ENCODE measurements around the gene CCL1. TPM values are rescaled to one million over a fixed set of nuclear protein-coding genes. Genes with fewer than 3 reads are reported as not detected.

The CCL1 gene
- total RNA-seq, 6 experiments from 2014 or later: not detected

DNA sequence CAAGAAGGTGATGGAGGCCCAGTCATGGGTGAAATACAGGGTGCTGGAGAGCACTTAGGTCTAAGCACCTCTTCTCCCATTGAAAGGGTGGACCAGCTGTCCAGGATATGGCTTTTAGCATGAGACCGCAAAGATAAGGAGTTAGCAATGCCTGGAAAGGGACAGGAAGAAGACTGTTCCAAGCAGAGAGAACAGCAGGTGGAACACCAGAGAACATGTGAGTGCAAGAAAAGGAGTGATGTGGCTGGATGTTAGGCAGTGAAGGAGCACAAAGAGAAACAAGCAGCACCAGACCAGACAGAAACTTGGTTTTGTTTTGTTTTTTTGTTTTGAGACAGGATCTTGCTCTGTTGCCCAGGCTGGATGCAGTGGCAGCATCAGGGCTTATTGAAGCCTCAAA lies 45.4 kb upstream of the CCL1 start:
- H3K27me3 ChIP-seq: no peaks in the 10 kb centered on the region
- no peak for DNase-seq
- no peak for ATAC-seq
- TF ChIP-seq, protein P1, sequence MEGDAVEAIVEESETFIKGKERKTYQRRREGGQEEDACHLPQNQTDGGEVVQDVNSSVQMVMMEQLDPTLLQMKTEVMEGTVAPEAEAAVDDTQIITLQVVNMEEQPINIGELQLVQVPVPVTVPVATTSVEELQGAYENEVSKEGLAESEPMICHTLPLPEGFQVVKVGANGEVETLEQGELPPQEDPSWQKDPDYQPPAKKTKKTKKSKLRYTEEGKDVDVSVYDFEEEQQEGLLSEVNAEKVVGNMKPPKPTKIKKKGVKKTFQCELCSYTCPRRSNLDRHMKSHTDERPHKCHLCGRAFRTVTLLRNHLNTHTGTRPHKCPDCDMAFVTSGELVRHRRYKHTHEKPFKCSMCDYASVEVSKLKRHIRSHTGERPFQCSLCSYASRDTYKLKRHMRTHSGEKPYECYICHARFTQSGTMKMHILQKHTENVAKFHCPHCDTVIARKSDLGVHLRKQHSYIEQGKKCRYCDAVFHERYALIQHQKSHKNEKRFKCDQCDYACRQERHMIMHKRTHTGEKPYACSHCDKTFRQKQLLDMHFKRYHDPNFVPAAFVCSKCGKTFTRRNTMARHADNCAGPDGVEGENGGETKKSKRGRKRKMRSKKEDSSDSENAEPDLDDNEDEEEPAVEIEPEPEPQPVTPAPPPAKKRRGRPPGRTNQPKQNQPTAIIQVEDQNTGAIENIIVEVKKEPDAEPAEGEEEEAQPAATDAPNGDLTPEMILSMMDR (IDR thresholded peaks at IDR 0.05): no peak
- TF ChIP-seq POLR2A (IDR thresholded peaks at IDR 0.05): no peak
- H3K4me3 ChIP-seq: no peak overlapping the region
- H3K4me1 ChIP-seq: no peaks in the 10 kb centered on the region
- H3K36me3 ChIP-seq: no peaks in the 10 kb centered on the region
- no peaks in the 10 kb centered on the region for H3K9me3 ChIP-seq
- 40% methylated on average over 1 of the region's 1 CpG for WGBS (ENCODE audit: insufficient coverage, low coverage, low lambda C conversion rate, missing lambda C conversion rate)
- intact Hi-C loops (cut with DNase I): no loop called here
- H3K27ac ChIP-seq: no peak overlapping the region

DNA sequence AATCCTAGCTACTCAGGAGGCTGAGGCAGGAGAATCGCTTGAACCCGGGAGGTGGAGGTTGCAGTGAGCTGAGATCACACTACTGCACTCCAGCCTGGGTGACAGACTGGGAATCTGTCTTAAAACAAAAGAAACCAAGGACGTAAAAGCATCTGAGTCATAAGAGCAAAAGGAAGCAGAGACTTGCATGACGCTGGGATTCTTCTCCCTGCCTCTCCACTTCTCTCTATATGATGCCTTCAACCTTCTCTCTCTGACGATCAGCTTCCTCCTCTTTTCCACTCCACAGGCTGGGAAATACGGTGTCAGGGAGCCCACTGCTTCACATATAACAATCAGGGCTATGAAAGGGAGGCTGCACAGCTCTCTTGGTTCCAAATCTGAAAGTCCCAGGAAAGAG lies 43.2 kb upstream of the CCL1 start:
- H3K4me3 ChIP-seq: no peak overlapping the region
- ATAC-seq (no peak), DNase-seq (no peak)
- no peaks in the 10 kb centered on the region for H3K4me1 ChIP-seq
- TF ChIP-seq POLR2A (IDR thresholded peaks at IDR 0.05): no peak
- TF ChIP-seq, protein P1 (IDR thresholded peaks at IDR 0.05): no peak
- intact Hi-C loops (cut with DNase I): no loop called here
- H3K27ac ChIP-seq: no peak overlapping the region
- 57% methylated on average over 4 of the region's 6 CpGs for WGBS (ENCODE audit: insufficient coverage, low coverage, low lambda C conversion rate, missing lambda C conversion rate)
- H3K27me3 ChIP-seq: no peaks in the 10 kb centered on the region
- no peaks in the 10 kb centered on the region for H3K36me3 ChIP-seq
- no peaks in the 10 kb centered on the region for H3K9me3 ChIP-seq

DNA sequence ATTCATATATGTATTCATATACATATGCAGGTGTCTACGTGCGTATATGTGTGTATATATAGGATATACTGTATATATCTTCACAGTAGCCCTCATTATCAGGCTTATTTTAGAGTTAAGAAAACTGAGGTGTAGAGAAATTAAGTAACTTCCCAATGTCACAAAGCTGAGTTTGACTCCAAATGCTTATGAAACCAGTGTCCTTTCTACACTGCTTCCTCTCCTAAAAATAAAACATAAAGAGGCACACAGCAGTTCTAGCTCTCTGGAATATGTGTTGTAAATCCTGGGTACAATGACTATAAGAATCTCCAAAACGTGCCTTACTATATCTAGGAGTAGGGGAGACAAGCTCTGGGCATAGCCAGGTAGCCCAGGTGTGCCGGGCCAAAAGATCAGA lies 40.0 kb upstream of the CCL1 start:
- Histone ChIP-seq H3K4me3 (no peak overlapping the region), H3K27ac (no peak overlapping the region), H3K9me3 (no peaks in the 10 kb centered on the region), H3K4me1 (no peaks in the 10 kb centered on the region), H3K27me3 (no peaks in the 10 kb centered on the region), H3K36me3 (no peaks in the 10 kb centered on the region)
- intact Hi-C loops (cut with DNase I): no loop called here
- no peak for TF ChIP-seq POLR2A (IDR thresholded peaks at IDR 0.05)
- TF ChIP-seq, protein P1 (IDR thresholded peaks at IDR 0.05): no peak
- WGBS (ENCODE audit: insufficient coverage, low coverage, low lambda C conversion rate, missing lambda C conversion rate): 67% methylated on average over 4 of the region's 4 CpGs
- DNase-seq: no peak
- no peak for ATAC-seq

DNA sequence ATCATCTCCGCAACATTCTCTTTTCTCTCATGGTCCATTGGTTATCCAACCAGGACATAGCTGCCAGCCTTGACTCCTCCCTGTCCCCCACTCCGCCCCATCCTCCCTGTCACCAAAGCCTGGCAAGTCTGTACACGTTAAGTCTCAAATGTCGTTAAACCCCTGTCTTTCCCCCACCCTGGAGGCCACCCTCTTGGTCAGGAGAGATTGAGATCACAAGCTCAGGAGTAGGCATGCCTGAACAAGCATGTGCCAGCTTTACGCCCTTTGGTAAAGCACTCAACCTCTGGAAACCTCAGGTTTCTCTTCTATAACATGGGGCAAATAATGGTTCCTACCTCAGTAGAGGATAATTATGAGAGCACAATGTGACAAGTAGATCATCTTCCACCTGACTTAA lies 38.1 kb upstream of the CCL1 start:
- 65% methylated on average over 4 of the region's 5 CpGs for WGBS (ENCODE audit: insufficient coverage, low coverage, low lambda C conversion rate, missing lambda C conversion rate)
- TF ChIP-seq, protein P1 (IDR thresholded peaks at IDR 0.05): no peak
- no peak for TF ChIP-seq POLR2A (IDR thresholded peaks at IDR 0.05)
- no peaks in the 10 kb centered on the region for H3K27me3 ChIP-seq
- H3K4me1 ChIP-seq: no peaks in the 10 kb centered on the region
- intact Hi-C loops (cut with DNase I): no loop called here
- no peaks in the 10 kb centered on the region for H3K36me3 ChIP-seq
- no peak overlapping the region for H3K4me3 ChIP-seq
- DNase-seq: no peak
- no peaks in the 10 kb centered on the region for H3K9me3 ChIP-seq
- ATAC-seq: no peak
- no peak overlapping the region for H3K27ac ChIP-seq

DNA sequence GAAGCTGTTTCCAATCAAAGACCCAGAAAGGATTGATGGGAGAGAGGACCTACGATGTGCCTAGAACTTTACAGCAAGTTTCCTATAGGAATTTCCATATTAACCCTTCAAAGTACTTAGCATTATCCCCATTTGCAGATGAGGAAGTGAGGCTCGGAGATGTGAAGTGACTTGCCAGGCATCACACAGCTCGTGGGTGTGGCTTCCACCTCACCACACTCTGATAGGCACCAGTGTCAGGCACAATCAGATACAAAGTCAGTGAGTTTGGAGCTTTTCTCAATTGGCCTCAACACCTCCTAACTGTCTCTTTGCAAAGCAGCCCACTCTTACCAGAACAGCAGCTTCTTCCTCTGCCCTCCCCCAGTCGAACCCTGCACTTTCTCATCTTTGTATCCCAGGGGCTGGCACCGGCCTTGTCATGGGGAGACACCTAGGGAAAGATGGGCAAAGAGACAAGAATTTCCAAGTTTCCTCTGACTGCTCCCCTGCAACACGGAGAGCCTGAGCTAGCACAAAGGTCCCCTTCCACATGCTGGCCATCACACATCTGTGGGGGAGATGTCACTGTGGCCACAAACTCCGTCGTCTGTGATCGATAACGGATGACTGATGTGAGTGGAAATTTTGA lies 37.4 kb upstream of the CCL1 start:
- Histone ChIP-seq H3K36me3 (no peaks in the 10 kb centered on the region), H3K27me3 (no peaks in the 10 kb centered on the region), H3K4me1 (no peaks in the 10 kb centered on the region), H3K9me3 (no peaks in the 10 kb centered on the region), H3K27ac (no peak overlapping the region), H3K4me3 (no peak overlapping the region)
- WGBS (ENCODE audit: insufficient coverage, low coverage, low lambda C conversion rate, missing lambda C conversion rate): 47% methylated on average over 9 of the region's 10 CpGs
- no peak for ATAC-seq
- no peak for TF ChIP-seq POLR2A (IDR thresholded peaks at IDR 0.05)
- TF ChIP-seq, protein P1 (IDR thresholded peaks at IDR 0.05): no peak
- intact Hi-C loops (cut with DNase I): no loop called here
- no peak for DNase-seq
